ENCODE data around the gene HCRT. TPM values are rescaled to one million over a fixed set of nuclear protein-coding genes. Genes with fewer than 3 reads are reported as not detected.

Gene HCRT
- total and polyA plus RNA-seq, 2 donors: not detected

GRCh38 chr17:42179911-42180410, 5.3 kb downstream of the HCRT start:
- Histone ChIP-seq H3K4me3 (ENCODE audit: low read depth, low read length) (no peak overlapping the region), H3K36me3 (ENCODE audit: insufficient read depth) (no peaks in the 10 kb centered on the region), H3K27ac (ENCODE audit: low read depth) (no peak overlapping the region), H3K4me1 (ENCODE audit: insufficient read depth) (no peaks in the 10 kb centered on the region)
- WGBS: 12% methylated on average over 20 of the region's 20 CpGs
- no peak for DNase-seq (ENCODE audit: extremely low spot score)

- Histone ChIP-seq H3K4me3 (ENCODE audit: low read depth, low read length) (no peak overlapping the region), H3K36me3 (ENCODE audit: insufficient read depth) (no peaks in the 10 kb centered on the region)
- 33% methylated on average over 1 of the region's 1 CpG for WGBS
Observed at GRCh38 chr17:42179335-42179734, 5.9 kb downstream of the HCRT start.

GRCh38 chr17:42178817-42179216, 6.4 kb downstream of the HCRT start:
- Histone ChIP-seq H3K4me3 (ENCODE audit: low read depth, low read length) (no peak overlapping the region), H3K36me3 (ENCODE audit: insufficient read depth) (no peaks in the 10 kb centered on the region), H3K27ac (ENCODE audit: low read depth) (no peak overlapping the region), H3K4me1 (ENCODE audit: insufficient read depth) (no peaks in the 10 kb centered on the region)
- 39% methylated on average over 14 of the region's 14 CpGs for WGBS
- no peak for DNase-seq (ENCODE audit: extremely low spot score)

More at GRCh38 chr17:42179335-42179734, 5.9 kb downstream of the HCRT start:
- no peak for DNase-seq (ENCODE audit: extremely low spot score)
- H3K27ac ChIP-seq (ENCODE audit: low read depth): no peak overlapping the region
- H3K4me1 ChIP-seq (ENCODE audit: insufficient read depth): no peaks in the 10 kb centered on the region

- DNase-seq (ENCODE audit: extremely low spot score): no peak
- Histone ChIP-seq H3K4me3 (ENCODE audit: low read depth, low read length) (no peak overlapping the region), H3K36me3 (ENCODE audit: insufficient read depth) (no peaks in the 10 kb centered on the region), H3K27ac (ENCODE audit: low read depth) (no peak overlapping the region), H3K4me1 (ENCODE audit: insufficient read depth) (no peaks in the 10 kb centered on the region)
- 92% methylated on average over 2 of the region's 2 CpGs for whole genome bisulfite sequencing
Observed at GRCh38 chr17:42177684-42178083, 7.6 kb downstream of the HCRT start.

- WGBS: 71% methylated on average over 14 of the region's 14 CpGs
- H3K27ac ChIP-seq (ENCODE audit: low read depth): no peak overlapping the region
- no peaks in the 10 kb centered on the region for H3K4me1 ChIP-seq (ENCODE audit: insufficient read depth)
- H3K36me3 ChIP-seq (ENCODE audit: insufficient read depth): no peaks in the 10 kb centered on the region
- no peak for DNase-seq (ENCODE audit: extremely low spot score)
- no peak overlapping the region for H3K4me3 ChIP-seq (ENCODE audit: low read depth, low read length)
Observed at GRCh38 chr17:42174126-42174783, 11.0 kb downstream of the HCRT start.

GRCh38 chr17:42171831-42172230, 13.4 kb downstream of the HCRT start:
- DNase-seq (ENCODE audit: extremely low spot score): peak; percentile 67
- WGBS: 40% methylated on average over 11 of the region's 11 CpGs
- Histone ChIP-seq H3K27ac (ENCODE audit: low read depth) (no peak overlapping the region), H3K36me3 (ENCODE audit: insufficient read depth) (no peaks in the 10 kb centered on the region), H3K4me1 (ENCODE audit: insufficient read depth) (no peaks in the 10 kb centered on the region), H3K4me3 (ENCODE audit: low read depth, low read length) (peak overlapping the region; percentile 11)

GRCh38 chr17:42169351-42169750, 15.9 kb downstream of the HCRT start:
- no peaks in the 10 kb centered on the region for H3K36me3 ChIP-seq (ENCODE audit: insufficient read depth)
- no peak for DNase-seq (ENCODE audit: extremely low spot score)
- WGBS: 94% methylated on average over 29 of the region's 29 CpGs
- no peak overlapping the region for H3K27ac ChIP-seq (ENCODE audit: low read depth)
- no peaks in the 10 kb centered on the region for H3K4me1 ChIP-seq (ENCODE audit: insufficient read depth)
- no peak overlapping the region for H3K4me3 ChIP-seq (ENCODE audit: low read depth, low read length)

GRCh38 chr17:42167807-42168206, 17.4 kb downstream of the HCRT start:
- H3K27ac ChIP-seq (ENCODE audit: low read depth): no peak overlapping the region
- no peaks in the 10 kb centered on the region for H3K4me1 ChIP-seq (ENCODE audit: insufficient read depth)
- DNase-seq (ENCODE audit: extremely low spot score): no peak
- no peak overlapping the region for H3K4me3 ChIP-seq (ENCODE audit: low read depth, low read length)
- no peaks in the 10 kb centered on the region for H3K36me3 ChIP-seq (ENCODE audit: insufficient read depth)
- WGBS: 92% methylated on average over 8 of the region's 8 CpGs

GRCh38 chr17:42166196-42166763, 19.0 kb downstream of the HCRT start:
- WGBS: 91% methylated on average over 19 of the region's 19 CpGs
- no peaks in the 10 kb centered on the region for H3K4me1 ChIP-seq (ENCODE audit: insufficient read depth)
- no peak overlapping the region for H3K27ac ChIP-seq (ENCODE audit: low read depth)
- H3K4me3 ChIP-seq (ENCODE audit: low read depth, low read length): no peak overlapping the region
- H3K36me3 ChIP-seq (ENCODE audit: insufficient read depth): no peaks in the 10 kb centered on the region
- no peak for DNase-seq (ENCODE audit: extremely low spot score)

- Histone ChIP-seq H3K36me3 (ENCODE audit: insufficient read depth) (no peaks in the 10 kb centered on the region), H3K4me1 (ENCODE audit: insufficient read depth) (no peaks in the 10 kb centered on the region), H3K27ac (ENCODE audit: low read depth) (no peak overlapping the region), H3K4me3 (ENCODE audit: low read depth, low read length) (no peak overlapping the region)
- 78% methylated on average over 6 of the region's 6 CpGs for WGBS
- DNase-seq (ENCODE audit: extremely low spot score): no peak
Observed at GRCh38 chr17:42165751-42166150, 19.5 kb downstream of the HCRT start.

- 54% methylated on average over 22 of the region's 22 CpGs for WGBS
- H3K4me3 ChIP-seq (ENCODE audit: low read depth, low read length): no peak overlapping the region
- DNase-seq (ENCODE audit: extremely low spot score): no peak
- no peaks in the 10 kb centered on the region for H3K4me1 ChIP-seq (ENCODE audit: insufficient read depth)
- no peak overlapping the region for H3K27ac ChIP-seq (ENCODE audit: low read depth)
- no peaks in the 10 kb centered on the region for H3K36me3 ChIP-seq (ENCODE audit: insufficient read depth)
Observed at GRCh38 chr17:42163696-42164407, 21.4 kb downstream of the HCRT start.

- no peaks in the 10 kb centered on the region for H3K4me1 ChIP-seq (ENCODE audit: insufficient read depth)
- H3K36me3 ChIP-seq (ENCODE audit: insufficient read depth): no peaks in the 10 kb centered on the region
- no peak for DNase-seq (ENCODE audit: extremely low spot score)
- H3K4me3 ChIP-seq (ENCODE audit: low read depth, low read length): no peak overlapping the region
- no peak overlapping the region for H3K27ac ChIP-seq (ENCODE audit: low read depth)
- 59% methylated on average over 8 of the region's 8 CpGs for WGBS
Observed at GRCh38 chr17:42163113-42163512, 22.1 kb downstream of the HCRT start.

GRCh38 chr17:42160531-42160910, 24.7 kb downstream of the HCRT start:
- WGBS: 65% methylated on average over 7 of the region's 7 CpGs
- Histone ChIP-seq H3K4me1 (ENCODE audit: insufficient read depth) (no peaks in the 10 kb centered on the region), H3K27ac (ENCODE audit: low read depth) (no peak overlapping the region), H3K36me3 (ENCODE audit: insufficient read depth) (no peaks in the 10 kb centered on the region), H3K4me3 (ENCODE audit: low read depth, low read length) (no peak overlapping the region)
- DNase-seq (ENCODE audit: extremely low spot score): no peak
